OCI-LY3 (cell line): ENCODE measurements around the gene C9orf72.

ENCODE experiments used
- H2AFZ ChIP-seq: fragments of 200-600, 300-600 bp; shearing (Covaris generic); 2 replicates; pipeline ENCODE4 v1.6.0; 2014; ENCODE audit warnings: antibody characterized with exemption, low read depth, low read length
- H3K27ac ChIP-seq: fragments of 200-600, 300-600 bp; sonication (generic); 2 replicates; pipeline ENCODE4 v1.5.1; 2014; ENCODE audit warnings: mild to moderate bottlenecking, low read length, moderate library complexity, mixed read lengths
- H3K27me3 ChIP-seq: fragments of 200-600, 300-600 bp; sonication (generic); 2 replicates; pipeline ENCODE4 v1.6.1; 2014; ENCODE audit warnings: low read depth, low read length, mixed read lengths
- H3K36me3 ChIP-seq: fragments of 200-600, 300-600 bp; sonication (generic); replicated peaks from 2 replicates; pipeline ENCODE3; 2014; ENCODE audit warnings: low read depth, low read length, mixed read lengths
- H3K4me1 ChIP-seq: fragments of 300-600, 200-600 bp; sonication (generic); 2 replicates; pipeline ENCODE4 v1.6.1; 2014; ENCODE audit warnings: low read length, mixed read lengths
- H3K4me2 ChIP-seq: fragments of 200-600, 300-600 bp; sonication (generic); 2 replicates; pipeline ENCODE4 v1.6.1; 2014; ENCODE audit warnings: low read length, mixed read lengths
- H3K4me3 ChIP-seq: fragments of 300-600, 200-600 bp; sonication (generic); 2 replicates; pipeline ENCODE4 v1.5.1; 2014; ENCODE audit warnings: antibody characterized with exemption, mild to moderate bottlenecking, low read length, moderate library complexity
- H3K79me2 ChIP-seq: fragments of 300-600, 200-600 bp; shearing (Covaris generic); 2 replicates; pipeline ENCODE4 v1.6.1; 2014; ENCODE audit warnings: mild to moderate bottlenecking, low read length, mixed read lengths
- H3K9ac ChIP-seq: fragments of 300-600, 200-600 bp; shearing (Covaris generic); 2 replicates; pipeline ENCODE4 v1.6.0; 2014; ENCODE audit warnings: mild to moderate bottlenecking, low read length, moderate library complexity
- H3K9me3 ChIP-seq: fragments of 200-600, 300-600 bp; shearing (Covaris generic); 2 replicates; pipeline ENCODE4 v1.6.1; 2014; ENCODE audit warnings: low read length, mixed read lengths; ENCODE audit not compliant: insufficient read depth
- H4K20me1 ChIP-seq: fragments of 200-600, 300-600 bp; sonication (generic); 2 replicates; pipeline ENCODE4 v1.6.1; 2016; ENCODE audit warnings: low read length, mixed read lengths; ENCODE audit not compliant: insufficient read depth
- CTCF ChIP-seq: fragments of 200-600, 300-600 bp; sonication (generic); IDR thresholded peaks from 2 replicates; pipeline ENCODE4 v1.5.1; 2014; ENCODE audit warnings: antibody characterized with exemption, low read length, low read depth
- EZH2phosphoT487 ChIP-seq: fragments of 200-600 bp; shearing (Covaris generic); IDR thresholded peaks from 2 replicates; pipeline ENCODE4 v1.6.1; 2018; ENCODE audit warnings: antibody characterized with exemption, mixed run types, low read depth

The C9orf72 gene

GRCh38 chr9:27540502-27540901 lies 32.8 kb downstream of the C9orf72 start:
- Histone ChIP-seq H3K79me2 (no peaks in the 10 kb centered on the region), H3K4me2 (no peak overlapping the region), H2AFZ (no peak overlapping the region), H3K27ac (no peak overlapping the region), H3K9ac (no peak overlapping the region), H3K4me3 (no peak overlapping the region), H3K27me3 (no peaks in the 10 kb centered on the region), H4K20me1 (no peaks in the 10 kb centered on the region), H3K9me3 (no peaks in the 10 kb centered on the region), H3K36me3 (peaks cover 10% of the 10 kb centered on the region), H3K4me1 (no peaks in the 10 kb centered on the region)
- TF ChIP-seq CTCF (no peak), EZH2phosphoT487 (no peak)

GRCh38 chr9:27539479-27540441 lies 33.5 kb downstream of the C9orf72 start:
- H3K9me3 ChIP-seq = no peaks in the 10 kb centered on the region
- H3K9ac ChIP-seq = no peak overlapping the region
- no peaks in the 10 kb centered on the region for H3K27me3 ChIP-seq
- H3K36me3 ChIP-seq = peaks cover 6% of the 10 kb centered on the region
- no peak overlapping the region for H2AFZ ChIP-seq
- no peaks in the 10 kb centered on the region for H4K20me1 ChIP-seq
- H3K79me2 ChIP-seq = no peaks in the 10 kb centered on the region
- TF ChIP-seq EZH2phosphoT487 (no peak), CTCF (no peak)
- H3K4me3 ChIP-seq = no peak overlapping the region
- no peaks in the 10 kb centered on the region for H3K4me1 ChIP-seq
- no peak overlapping the region for H3K4me2 ChIP-seq
- no peak overlapping the region for H3K27ac ChIP-seq

- H3K27me3 ChIP-seq = no peaks in the 10 kb centered on the region
- TF ChIP-seq CTCF = no peak
- TF ChIP-seq EZH2phosphoT487 = no peak
- H3K36me3 ChIP-seq = peaks cover 3% of the 10 kb centered on the region
- H3K4me3 ChIP-seq = no peak overlapping the region
- H3K79me2 ChIP-seq = no peaks in the 10 kb centered on the region
- no peak overlapping the region for H3K4me2 ChIP-seq
- H3K9me3 ChIP-seq = no peaks in the 10 kb centered on the region
- H3K9ac ChIP-seq = no peak overlapping the region
- H3K27ac ChIP-seq = no peak overlapping the region
- H2AFZ ChIP-seq = no peak overlapping the region
- H4K20me1 ChIP-seq = no peaks in the 10 kb centered on the region
- peaks cover 7% of the 10 kb centered on the region for H3K4me1 ChIP-seq
These were observed 34.6 kb downstream of the C9orf72 start for GRCh38 chr9:27538647-27539046.

GRCh38 chr9:27537756-27538155 lies 35.5 kb downstream of the C9orf72 start:
- Histone ChIP-seq H3K4me3 (no peak overlapping the region), H3K4me2 (no peak overlapping the region), H2AFZ (no peak overlapping the region), H3K27me3 (peaks cover 3% of the 10 kb centered on the region; the same call in 1 of the 2 replicates), H4K20me1 (no peaks in the 10 kb centered on the region), H3K79me2 (no peaks in the 10 kb centered on the region), H3K9me3 (no peaks in the 10 kb centered on the region), H3K27ac (no peak overlapping the region), H3K9ac (no peak overlapping the region), H3K36me3 (no peaks in the 10 kb centered on the region), H3K4me1 (peaks cover 12% of the 10 kb centered on the region)
- TF ChIP-seq CTCF (no peak), EZH2phosphoT487 (no peak)
